ENCODE results near the gene C4A.
"Not testable (repeated sequence)": the region's sequence is repeated elsewhere in the genome, so short reads cannot be mapped to it uniquely, and the experiment has no call there.

GRCh38 chr6:32049736-32050135 lies 67.9 kb downstream of the C4A start:
- TF ChIP-seq POLR2A, CTCF (IDR thresholded peaks at IDR 0.05): not testable (repeated sequence)

Measured in suprapubic skin (tissue), 3 donors.